Measurements from ENCODE around the gene CD180.

DNA sequence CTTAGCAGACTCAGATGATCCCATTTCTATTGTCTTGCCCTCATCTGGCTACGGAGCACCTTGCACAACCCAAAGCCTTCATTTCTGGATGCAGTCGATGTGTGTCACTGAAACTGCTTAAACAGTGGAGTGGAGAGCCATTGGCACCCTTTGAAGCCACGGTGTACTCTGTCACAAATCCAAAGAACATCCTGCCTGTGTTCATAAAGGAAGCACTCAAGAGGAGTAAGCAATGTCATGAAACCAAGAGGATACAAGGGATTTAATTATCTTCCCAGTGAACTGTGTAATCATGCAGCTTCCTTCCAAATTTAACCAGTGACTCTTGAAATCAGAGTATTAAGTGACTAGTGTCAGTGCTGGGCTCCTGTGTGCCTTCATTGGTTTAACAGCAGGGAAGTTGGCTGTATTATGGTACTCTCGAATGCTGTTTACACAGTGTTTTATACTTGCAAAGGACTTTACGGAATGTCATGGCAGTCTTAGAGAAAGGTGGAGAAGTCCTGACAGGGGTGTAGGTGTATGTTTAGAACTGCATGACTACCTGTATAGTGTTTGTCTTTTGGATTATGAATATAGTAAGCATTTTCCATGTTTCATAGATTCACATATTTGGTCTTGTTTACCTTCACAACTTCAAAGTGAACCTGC lies 41.9 kb downstream of the CD180 start:
- TF ChIP-seq POLR2A (IDR thresholded peaks at IDR 0.05; ENCODE audit: low read length) (no peak), GATA1 (IDR thresholded peaks at IDR 0.05; ENCODE audit: low read depth, low read length) (no peak)

All from erythroblast (primary cell).